Fibroblast of mammary gland (primary cell): ENCODE data around the gene CDYL.

ENCODE experiments used
- DNase-seq: peaks from one replicate; pipeline ENCODE4 v3.0.0-alpha.2; 2010; ENCODE audit warnings: low read depth
- H3K4me3 ChIP-seq: 2 replicates; pipeline ENCODE4 v1.5.1; 2011; ENCODE audit warnings: low read depth, mild to moderate bottlenecking, low read length, moderate library complexity; ENCODE audit not compliant: control insufficient read depth
- TF ChIP-seq, protein P1 (sequence below): conservative IDR thresholded peaks from 2 replicates; pipeline ENCODE4 v1.5.1; 2011; ENCODE audit warnings: low read depth, low read length, inconsistent platforms; ENCODE audit not compliant: control insufficient read depth, insufficient read depth

Gene CDYL

DNA sequence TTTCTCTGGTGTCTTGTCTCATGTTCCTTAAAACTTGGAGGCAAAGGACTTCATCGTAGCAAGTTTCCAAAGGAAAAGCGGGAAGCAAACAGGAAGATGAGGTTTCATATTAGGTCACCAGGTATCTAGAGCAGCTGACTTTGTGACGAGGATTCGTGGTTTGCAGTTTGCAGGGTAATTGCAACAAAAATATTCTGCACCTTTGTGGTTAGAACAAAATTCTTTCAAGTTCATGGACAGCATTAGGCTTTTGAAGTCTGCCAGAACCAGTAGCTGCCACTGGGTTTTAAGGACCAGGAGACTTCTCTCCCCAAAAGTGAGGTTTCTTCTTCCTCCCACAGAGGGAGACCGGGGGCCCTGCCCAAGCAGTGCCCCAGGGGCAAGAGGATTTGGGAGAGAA, 164.2 kb downstream of the CDYL start:
- H3K4me3 ChIP-seq = no peak overlapping the region
- DNase-seq = no peak
- TF ChIP-seq, protein P1, sequence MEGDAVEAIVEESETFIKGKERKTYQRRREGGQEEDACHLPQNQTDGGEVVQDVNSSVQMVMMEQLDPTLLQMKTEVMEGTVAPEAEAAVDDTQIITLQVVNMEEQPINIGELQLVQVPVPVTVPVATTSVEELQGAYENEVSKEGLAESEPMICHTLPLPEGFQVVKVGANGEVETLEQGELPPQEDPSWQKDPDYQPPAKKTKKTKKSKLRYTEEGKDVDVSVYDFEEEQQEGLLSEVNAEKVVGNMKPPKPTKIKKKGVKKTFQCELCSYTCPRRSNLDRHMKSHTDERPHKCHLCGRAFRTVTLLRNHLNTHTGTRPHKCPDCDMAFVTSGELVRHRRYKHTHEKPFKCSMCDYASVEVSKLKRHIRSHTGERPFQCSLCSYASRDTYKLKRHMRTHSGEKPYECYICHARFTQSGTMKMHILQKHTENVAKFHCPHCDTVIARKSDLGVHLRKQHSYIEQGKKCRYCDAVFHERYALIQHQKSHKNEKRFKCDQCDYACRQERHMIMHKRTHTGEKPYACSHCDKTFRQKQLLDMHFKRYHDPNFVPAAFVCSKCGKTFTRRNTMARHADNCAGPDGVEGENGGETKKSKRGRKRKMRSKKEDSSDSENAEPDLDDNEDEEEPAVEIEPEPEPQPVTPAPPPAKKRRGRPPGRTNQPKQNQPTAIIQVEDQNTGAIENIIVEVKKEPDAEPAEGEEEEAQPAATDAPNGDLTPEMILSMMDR = no peak

DNA sequence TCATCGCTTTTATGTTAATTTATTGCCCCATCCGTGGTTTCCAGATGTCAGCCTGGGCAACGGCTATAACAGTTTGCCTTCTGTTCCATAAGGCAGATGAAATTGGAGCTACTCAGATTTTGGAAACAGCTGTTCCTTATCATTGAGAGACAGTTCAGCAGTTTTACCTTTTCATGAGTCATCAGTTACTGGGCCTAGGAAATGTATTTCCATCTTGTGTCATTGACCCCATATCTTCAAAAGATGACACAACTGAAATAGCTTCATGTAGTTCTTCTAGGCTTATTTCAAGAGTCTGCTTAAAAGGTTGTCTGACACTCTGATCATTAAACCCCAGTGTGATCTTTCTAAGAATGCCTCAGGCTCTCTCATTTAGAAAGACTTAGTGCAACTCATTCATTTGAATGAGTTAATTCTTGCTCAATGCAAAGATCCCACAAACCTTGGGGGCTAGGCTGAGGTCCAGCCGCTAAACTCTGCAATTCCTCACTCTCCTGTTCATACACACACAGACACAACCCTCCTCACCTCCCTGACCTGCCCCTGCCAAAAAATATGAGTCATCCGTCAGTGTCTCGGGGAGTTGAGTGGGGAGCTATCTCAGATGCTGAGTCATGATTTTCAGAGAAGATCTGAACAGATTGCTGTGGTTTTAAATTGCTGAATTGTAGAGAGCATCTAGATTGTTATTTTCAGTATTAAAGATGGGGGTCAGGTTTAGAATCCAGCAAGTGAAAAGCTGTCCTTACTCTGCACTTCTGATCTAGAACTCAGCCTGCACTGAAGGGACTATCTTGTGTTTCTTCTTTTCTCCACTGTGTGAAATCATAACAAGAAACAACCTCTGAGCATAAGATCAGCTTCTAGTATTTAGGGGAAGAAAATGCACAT, 165.8 kb downstream of the CDYL start:
- peak; percentile 98 for DNase-seq
- no peak overlapping the region for H3K4me3 ChIP-seq
- TF ChIP-seq, protein P1 = no peak

DNA sequence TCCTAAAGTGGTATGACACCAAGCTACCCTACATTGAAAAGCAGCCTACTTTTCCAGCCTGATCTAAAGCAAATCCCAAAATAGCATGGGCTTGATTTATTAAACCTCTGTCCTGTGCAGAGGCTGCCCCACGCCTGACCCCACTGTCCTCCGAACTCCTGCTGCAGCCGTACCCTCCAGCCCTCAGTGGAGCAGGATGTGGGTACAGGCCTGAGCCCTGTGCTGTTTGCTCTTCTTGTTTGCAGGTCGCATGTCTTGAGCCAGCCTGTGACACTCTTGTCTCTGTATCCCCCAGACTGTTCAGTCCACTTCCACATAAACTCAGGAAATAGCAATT, 166.4 kb downstream of the CDYL start:
- TF ChIP-seq, protein P1 = no peak
- DNase-seq = no peak
- no peak overlapping the region for H3K4me3 ChIP-seq

DNA sequence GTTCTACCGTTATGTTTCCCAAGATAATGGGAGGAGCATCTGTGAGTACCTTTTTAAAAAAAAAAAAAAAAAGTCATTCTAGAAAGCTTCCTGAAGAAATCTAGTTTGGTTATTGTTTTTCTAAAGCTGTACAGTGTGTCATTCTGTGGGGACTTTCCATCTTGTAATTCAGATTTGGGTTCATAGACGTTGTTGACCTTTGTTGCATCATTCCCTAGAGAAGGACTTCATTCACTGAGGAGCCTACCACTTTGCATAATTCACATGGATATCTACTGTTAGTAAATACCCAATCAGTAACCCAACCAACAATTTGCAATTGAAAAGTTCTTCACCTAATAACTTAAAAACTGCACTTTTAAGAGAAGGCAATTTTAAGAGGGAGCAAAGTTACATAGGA, 167.5 kb downstream of the CDYL start:
- TF ChIP-seq, protein P1 = no peak
- no peak overlapping the region for H3K4me3 ChIP-seq
- DNase-seq = peak; percentile 46

DNA sequence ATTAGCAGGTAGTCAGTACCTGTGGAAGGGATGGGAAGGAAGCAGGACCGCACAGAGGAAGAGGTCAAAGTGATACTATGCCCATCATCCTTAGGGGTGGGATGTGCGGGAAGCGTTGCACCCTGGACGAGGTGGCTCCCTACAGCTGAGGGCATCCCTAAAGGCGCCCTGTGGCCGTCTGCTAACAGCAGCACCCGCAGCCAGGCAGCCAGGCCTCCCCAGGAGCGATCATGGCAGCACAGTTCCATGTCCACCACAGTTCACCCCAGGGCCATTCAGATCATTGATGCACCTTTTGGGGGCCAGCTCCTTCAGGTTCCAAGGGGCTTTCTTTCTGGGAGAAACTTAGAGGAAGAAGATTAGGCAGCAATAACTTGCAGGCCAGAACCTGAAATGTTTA, 168.1 kb downstream of the CDYL start:
- no peak overlapping the region for H3K4me3 ChIP-seq
- DNase-seq = no peak
- TF ChIP-seq, protein P1 = no peak

DNA sequence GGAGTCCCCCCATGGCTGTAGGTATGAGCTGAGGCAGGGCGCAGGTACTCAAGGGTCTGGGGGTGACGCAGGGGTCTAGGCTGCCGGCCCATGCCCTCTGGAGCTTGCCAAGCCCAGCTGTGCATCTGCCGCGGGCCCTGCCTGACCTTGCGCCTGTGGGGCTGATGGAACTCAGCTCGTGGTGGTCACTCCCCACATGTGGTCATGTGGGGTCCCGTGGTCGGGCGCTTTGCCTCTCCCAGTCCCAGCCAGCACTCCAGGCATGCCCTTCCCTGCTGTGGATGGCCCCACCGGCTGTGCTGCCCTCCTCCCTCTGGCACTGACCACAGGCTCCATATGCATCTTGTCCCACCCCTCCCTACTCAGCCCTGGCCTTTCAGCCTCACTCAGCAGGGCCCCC, 170.3 kb downstream of the CDYL start:
- H3K4me3 ChIP-seq = no peak overlapping the region
- TF ChIP-seq, protein P1 = no peak
- no peak for DNase-seq
